GM12873 (cell line): ENCODE results near the gene TMEM187.

Experiments used
- TF ChIP-seq, protein P1 (sequence below): IDR thresholded peaks from 2 replicates; pipeline ENCODE4 v1.5.1; 2012; ENCODE audit warnings: low read depth, mild to moderate bottlenecking, moderate library complexity, low read length, control low read depth; ENCODE audit not compliant: insufficient read depth; ENCODE audit errors: missing control alignments

Gene TMEM187

DNA sequence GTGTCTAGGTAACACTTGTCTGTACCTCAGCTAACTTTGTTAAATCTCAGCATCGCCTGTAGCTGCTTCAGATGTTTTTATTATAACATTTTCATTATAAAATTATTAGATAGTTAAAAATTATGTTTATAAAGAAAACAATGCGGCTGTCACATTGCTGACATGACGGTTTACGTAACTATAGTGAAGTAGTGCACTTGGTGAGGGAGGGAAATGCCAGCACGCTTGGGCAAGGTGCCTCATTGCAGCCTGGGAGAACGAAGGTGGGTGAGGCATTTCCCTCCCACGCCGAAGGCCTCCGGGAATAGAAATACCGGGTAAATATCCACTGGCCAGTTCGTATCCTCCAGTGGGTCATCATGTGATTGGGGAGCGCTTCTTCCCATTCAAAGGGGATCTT lies 15.9 kb downstream of the TMEM187 start:
- TF ChIP-seq, protein P1, sequence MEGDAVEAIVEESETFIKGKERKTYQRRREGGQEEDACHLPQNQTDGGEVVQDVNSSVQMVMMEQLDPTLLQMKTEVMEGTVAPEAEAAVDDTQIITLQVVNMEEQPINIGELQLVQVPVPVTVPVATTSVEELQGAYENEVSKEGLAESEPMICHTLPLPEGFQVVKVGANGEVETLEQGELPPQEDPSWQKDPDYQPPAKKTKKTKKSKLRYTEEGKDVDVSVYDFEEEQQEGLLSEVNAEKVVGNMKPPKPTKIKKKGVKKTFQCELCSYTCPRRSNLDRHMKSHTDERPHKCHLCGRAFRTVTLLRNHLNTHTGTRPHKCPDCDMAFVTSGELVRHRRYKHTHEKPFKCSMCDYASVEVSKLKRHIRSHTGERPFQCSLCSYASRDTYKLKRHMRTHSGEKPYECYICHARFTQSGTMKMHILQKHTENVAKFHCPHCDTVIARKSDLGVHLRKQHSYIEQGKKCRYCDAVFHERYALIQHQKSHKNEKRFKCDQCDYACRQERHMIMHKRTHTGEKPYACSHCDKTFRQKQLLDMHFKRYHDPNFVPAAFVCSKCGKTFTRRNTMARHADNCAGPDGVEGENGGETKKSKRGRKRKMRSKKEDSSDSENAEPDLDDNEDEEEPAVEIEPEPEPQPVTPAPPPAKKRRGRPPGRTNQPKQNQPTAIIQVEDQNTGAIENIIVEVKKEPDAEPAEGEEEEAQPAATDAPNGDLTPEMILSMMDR: no peak

DNA sequence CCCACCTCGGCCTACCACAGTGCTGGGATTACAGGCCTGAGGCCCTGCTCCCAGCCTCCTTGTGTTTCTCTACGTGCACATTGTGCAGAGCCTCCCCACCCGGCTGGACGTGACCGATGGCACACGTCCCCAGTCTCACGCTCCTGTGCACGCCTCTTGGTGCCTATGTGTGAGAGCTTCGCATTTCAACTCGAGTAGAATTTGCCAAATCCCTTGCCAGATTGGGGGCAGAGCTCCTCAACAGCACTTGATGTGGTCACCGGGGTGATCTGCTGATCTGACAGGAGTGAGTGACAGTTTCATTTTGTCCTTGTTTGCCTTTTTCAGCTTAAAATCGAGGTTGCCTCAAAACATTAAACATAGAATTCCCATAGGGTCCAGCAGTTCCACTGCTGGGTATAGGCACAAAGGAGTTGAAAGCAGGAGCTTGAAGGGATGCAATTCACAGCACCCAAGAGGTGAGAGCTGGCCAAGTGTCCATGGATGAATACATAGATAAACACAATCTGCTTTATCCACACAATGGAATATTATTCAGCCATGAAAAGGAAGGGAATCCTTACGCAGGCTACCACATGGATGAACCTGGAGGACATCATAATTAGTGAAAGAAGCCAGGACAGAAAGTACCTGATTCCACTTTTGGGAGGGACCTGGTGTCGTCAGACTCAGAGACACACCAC lies 17.6 kb downstream of the TMEM187 start:
- TF ChIP-seq, protein P1: no peak

DNA sequence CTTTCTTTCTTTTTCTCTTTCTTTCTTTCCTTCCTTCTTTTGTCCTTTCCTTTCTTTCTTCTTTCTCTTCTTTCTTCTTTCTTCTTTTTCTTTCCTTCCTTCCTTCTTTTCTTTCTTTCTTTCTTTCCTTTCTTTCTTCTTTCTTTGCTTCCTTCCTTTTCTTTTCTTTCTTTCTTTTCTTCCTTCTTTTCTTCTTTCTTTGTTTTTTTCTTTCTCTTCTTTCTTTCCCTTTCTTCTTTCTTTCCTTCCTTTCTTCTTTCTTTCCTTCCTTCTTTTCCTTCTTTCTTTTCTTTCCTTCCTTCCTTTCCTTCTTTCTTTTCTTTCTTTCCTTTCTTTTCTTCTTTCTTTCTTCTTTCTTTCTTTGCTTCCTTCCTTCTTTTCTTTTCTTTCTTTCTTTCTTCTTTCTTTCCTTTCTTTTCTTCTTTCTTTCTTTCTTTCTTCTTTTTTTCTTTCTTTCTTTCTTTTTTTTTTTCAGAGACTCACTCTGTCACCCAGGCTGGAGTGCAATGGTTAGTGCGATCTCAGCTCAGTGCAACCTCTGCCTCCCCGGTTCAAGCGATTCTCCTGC lies 18.5 kb downstream of the TMEM187 start:
- TF ChIP-seq, protein P1: no peak

DNA sequence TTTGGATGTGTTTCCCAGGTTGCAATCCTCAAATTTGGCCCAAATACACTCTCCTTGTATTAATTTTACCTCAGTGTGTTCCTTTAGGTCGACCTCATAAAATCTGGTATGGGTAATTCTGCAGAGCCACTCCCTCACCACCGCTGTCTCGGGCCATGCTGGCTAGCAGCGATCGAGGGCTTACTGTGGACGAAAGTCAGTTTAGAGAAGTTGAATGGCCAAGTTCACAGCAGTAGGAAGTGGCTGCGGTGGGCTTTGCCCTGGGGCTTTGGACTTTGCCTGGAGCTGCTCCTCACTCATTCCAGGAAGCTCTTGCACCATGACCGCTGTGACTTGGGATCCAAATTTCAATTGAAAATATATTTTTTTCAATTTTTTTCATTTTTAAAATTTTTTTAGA lies 19.6 kb downstream of the TMEM187 start:
- TF ChIP-seq, protein P1: no peak

DNA sequence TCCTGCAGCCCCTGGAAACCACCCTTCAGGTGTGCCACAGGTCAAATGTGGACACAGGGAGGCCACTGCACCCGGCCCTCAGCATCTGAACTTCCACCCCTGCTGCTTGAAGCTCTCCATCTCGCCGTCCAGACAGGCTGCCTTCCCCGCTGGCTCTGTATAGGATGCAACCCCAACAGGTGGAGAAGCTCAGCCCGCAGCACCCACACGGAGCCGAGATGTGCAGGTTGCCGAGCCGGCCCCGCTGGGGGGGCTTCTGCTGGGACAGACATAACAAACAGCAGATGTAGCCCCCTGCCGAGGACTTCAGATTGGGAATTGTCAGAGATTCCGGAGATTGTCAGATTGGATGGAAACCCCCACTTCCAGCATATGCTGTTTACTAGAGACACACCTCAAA lies 20.5 kb downstream of the TMEM187 start:
- TF ChIP-seq, protein P1: no peak

DNA sequence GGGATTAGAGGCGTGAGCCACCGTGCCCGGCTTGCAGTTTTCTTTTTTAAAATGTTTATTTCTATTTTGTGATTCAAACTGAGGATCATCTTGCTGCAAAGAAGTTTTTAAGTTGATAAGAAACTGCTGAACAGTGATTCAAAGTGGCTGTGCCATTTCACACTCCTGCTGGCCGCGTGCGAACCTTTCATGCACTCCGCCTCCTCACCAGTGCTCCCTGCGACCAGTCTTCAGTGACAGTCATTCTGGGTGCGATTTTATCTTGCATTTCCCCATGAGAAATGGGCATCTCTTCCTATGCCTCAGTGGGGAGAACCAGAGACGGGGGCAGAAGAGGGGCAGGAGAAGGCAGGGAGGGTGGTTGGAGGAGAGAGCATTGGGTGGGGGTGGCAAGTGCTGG lies 21.4 kb downstream of the TMEM187 start:
- TF ChIP-seq, protein P1: no peak

DNA sequence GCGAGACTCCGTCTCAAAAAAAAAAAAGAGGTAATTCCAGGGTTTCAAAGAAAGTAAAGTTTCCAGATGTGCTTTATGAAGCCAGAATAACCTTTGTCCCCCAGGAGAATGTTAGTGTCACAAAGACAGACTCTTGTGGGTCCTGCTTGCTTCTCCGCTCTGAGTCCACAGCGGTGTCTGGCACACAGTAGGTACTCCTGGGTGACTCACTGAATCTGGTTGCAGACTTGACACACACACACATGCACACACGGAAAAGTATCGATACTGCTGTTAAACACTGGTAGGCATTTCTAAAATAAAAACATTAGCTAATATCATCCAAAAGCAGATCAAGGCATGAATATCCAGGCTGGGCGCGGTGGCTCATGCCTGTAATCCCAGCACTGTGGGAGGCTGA lies 22.9 kb downstream of the TMEM187 start:
- TF ChIP-seq, protein P1: no peak
